Sigmoid colon (tissue), 4 donors: ENCODE data around the gene STRADA.

Experiments
- CTCF ChIP-seq, 4 experiments: fragments of 450-650 bp in 3 of 4; fragments of 200-600 bp in 1 of 4; IDR thresholded peaks; one replicate each; pipeline ENCODE4 v1.5.1; 2016 to 2019; ENCODE audit warnings: antibody characterized with exemption in 4 of 4, mild to moderate bottlenecking in 3 of 4, moderate library complexity in 2 of 4
- EP300 ChIP-seq, 4 donors: sonication (generic); formaldehyde crosslinking; IDR thresholded peaks; one replicate each; pipeline ENCODE4 v1.6.1; 2017; ENCODE audit warnings: antibody characterized with exemption in 4 of 4

GRCh38 chr17:63659850-63660249, 81.7 kb downstream of the STRADA start:
- TF ChIP-seq CTCF (IDR thresholded peaks at IDR 0.05) (no peak), EP300 (IDR thresholded peaks at IDR 0.05) (no peak)
